ENCODE data around the gene UBE2D1.

- no peak for TF ChIP-seq EZH2 (IDR thresholded peaks at IDR 0.05; ENCODE audit: low read length, unreplicated experiment)
- TF ChIP-seq CTCF (conservative IDR thresholded peaks at IDR 0.05; ENCODE audit: low read depth, low read length) = no peak
Measured at GRCh38 chr10:58347967-58348366, 13.2 kb downstream of the UBE2D1 start.
